ENCODE results near the gene JAG1. TPM values are rescaled to one million over a fixed set of nuclear protein-coding genes. Genes with fewer than 3 reads are reported as not detected.

Gene JAG1
- total and polyA plus RNA-seq, 9 of the 15 experiments (the other 6 are each of a cell fraction or from before 2014, with no cell fraction given), result 0.04 to 0.40 (median 0.07) TPM

DNA sequence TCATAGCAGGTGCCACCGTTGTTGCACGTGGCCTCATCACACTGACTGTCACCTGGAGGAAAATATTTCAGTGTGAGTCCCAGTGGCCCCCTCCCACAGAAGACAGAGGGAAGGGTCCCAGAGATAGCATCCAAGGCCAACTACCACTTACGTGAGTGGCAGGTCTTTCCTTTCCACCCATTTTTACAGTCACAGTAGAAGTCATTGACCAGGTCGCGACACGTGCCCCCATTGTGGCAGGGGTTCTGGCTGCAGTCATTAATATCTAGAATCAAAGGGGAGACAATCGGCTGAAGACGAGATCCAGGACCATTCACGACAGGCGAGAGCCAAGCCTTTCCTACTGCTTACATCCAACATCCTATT lies 28.6 kb downstream of the JAG1 start:
- ChIA-PET CTCF (ENCODE audit: low intra/inter-chr PET ratio) (no interaction called here), POLR2A (interaction anchor here (1.1 kb wide), 1 partner anchor 211 kb away, joined by 3 read pairs; the partner anchor contains the start of gene MKKS)
- no peak overlapping the region for H3K4me3 ChIP-seq
- H3K9me3 ChIP-seq (replicated peaks; ENCODE audit: control insufficient read depth, insufficient read depth, low read depth, low read length), result no peaks in the 10 kb centered on the region
- FAIRE-seq, result no peak
- H3K36me3 ChIP-seq (ENCODE audit: control insufficient read depth, insufficient read depth, low read length), result no peaks in the 10 kb centered on the region
- H3K4me1 ChIP-seq (replicated peaks in 1 of 2; ENCODE audit: control insufficient read depth in 2 of 2, insufficient read depth in 2 of 2, low read length in 2 of 2), result no peaks in the 10 kb centered on the region
- 36% methylated on average over 8 of the region's 10 CpGs for WGBS (ENCODE audit: insufficient coverage, low coverage, missing lambda C conversion rate)
- in situ Hi-C loops (cut with MboI), result no loop called here
- no peak overlapping the region for H3K9ac ChIP-seq (ENCODE audit: insufficient read depth in 1 of 2, low read depth in 2 of 2, low read length in 2 of 2)
- no peak for TF ChIP-seq RNF2 (IDR thresholded peaks at IDR 0.05)
- no peak for TF ChIP-seq SLC30A9 (CRISPR knock-in tag; IDR thresholded peaks at IDR 0.05)
- TF ChIP-seq ZNF584 (CRISPR knock-in tag; IDR thresholded peaks at IDR 0.05; ENCODE audit: low read depth), result no peak
- TF ChIP-seq C11orf30 (IDR thresholded peaks at IDR 0.05; ENCODE audit: low read depth), result no peak
- no peak for TF ChIP-seq GABPB2 (CRISPR knock-in tag; conservative IDR thresholded peaks at IDR 0.05)
- TF ChIP-seq, protein P1, sequence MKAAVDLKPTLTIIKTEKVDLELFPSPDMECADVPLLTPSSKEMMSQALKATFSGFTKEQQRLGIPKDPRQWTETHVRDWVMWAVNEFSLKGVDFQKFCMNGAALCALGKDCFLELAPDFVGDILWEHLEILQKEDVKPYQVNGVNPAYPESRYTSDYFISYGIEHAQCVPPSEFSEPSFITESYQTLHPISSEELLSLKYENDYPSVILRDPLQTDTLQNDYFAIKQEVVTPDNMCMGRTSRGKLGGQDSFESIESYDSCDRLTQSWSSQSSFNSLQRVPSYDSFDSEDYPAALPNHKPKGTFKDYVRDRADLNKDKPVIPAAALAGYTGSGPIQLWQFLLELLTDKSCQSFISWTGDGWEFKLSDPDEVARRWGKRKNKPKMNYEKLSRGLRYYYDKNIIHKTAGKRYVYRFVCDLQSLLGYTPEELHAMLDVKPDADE (conservative IDR thresholded peaks at IDR 0.05; ENCODE audit: control insufficient read depth, low read depth, low read length), result no peak
- no peak for TF ChIP-seq HNRNPUL1 (IDR thresholded peaks at IDR 0.05; ENCODE audit: low read length)
- no peak for TF ChIP-seq HMG20A (CRISPR knock-in tag; conservative IDR thresholded peaks at IDR 0.05)
- no peak for TF ChIP-seq SREBF1 (IDR thresholded peaks at IDR 0.05; ENCODE audit: borderline replicate concordance, low read depth, low read length)
- TF ChIP-seq SP1 (CRISPR knock-in tag; IDR thresholded peaks at IDR 0.05), result no peak
- TF ChIP-seq PTRF (tag; IDR thresholded peaks at IDR 0.05), result no peak
- TF ChIP-seq SAFB (IDR thresholded peaks at IDR 0.05; ENCODE audit: borderline replicate concordance, low read depth, low read length), result no peak
- ATAC-seq, result no peak
- H3K27ac ChIP-seq (ENCODE audit: extremely low read depth, low read depth, low read length), result no peak overlapping the region
- intact Hi-C loops (cut with micrococcal nuclease), result loop anchor here (5.0 kb wide), 1 partner anchor 93 kb away; no protein-coding TSS in a partner anchor
- no peaks in the 10 kb centered on the region for H3K9me1 ChIP-seq (ENCODE audit: control insufficient read depth, insufficient read depth, low read length)
- no peak for DNase-seq (ENCODE audit: extremely low read depth in 1 of 4, low spot score in 3 of 4)
- H2AFZ ChIP-seq (ENCODE audit: low read depth, low read length), result no peak overlapping the region
- no peaks in the 10 kb centered on the region for H4K20me1 ChIP-seq (replicated peaks; ENCODE audit: control insufficient read depth, insufficient read depth, low read length)
- BruUV-seq (replicated peaks), result no TSS peak
- H3K27me3 ChIP-seq (ENCODE audit: control insufficient read depth in 2 of 2, insufficient read depth in 2 of 2, low read length in 2 of 2), result peaks cover 3 to 25% of the 10 kb centered on the region in 2 experiments; a peak in 3 of 5 replicates
- H3K79me2 ChIP-seq (ENCODE audit: control insufficient read depth, insufficient read depth, low read length), result no peaks in the 10 kb centered on the region
- no peak overlapping the region for H3K4me2 ChIP-seq (ENCODE audit: insufficient read depth, low read length)

Measured in K562 (cell line).